Measurements from ENCODE around the gene PCDHA8. TPM values are rescaled to one million over a fixed set of nuclear protein-coding genes. Genes with fewer than 3 reads are reported as not detected.

Gene PCDHA8
- total RNA-seq, 1 experiment from 2014 or later, result not detected

- Histone ChIP-seq H3K27ac (ENCODE audit: low read depth, low read length) (no peak overlapping the region), H3K9me3 (ENCODE audit: control insufficient read depth in 1 of 2, insufficient read depth in 1 of 2, low read depth in 1 of 2, low read length in 2 of 2) (no peaks in the 10 kb centered on the region), H2AFZ (ENCODE audit: low read depth, low read length, poor library complexity, severe bottlenecking) (no peak overlapping the region), H3K27me3 (ENCODE audit: insufficient read depth, low read length) (no peaks in the 10 kb centered on the region), H3K36me3 (ENCODE audit: control insufficient read depth in 1 of 2, insufficient read depth in 2 of 2, low read length in 2 of 2) (no peaks in the 10 kb centered on the region; a peak in 1 of 4 replicates), H3K4me3 (replicated peaks in 1 of 2; ENCODE audit: low read depth in 1 of 2, low read length in 2 of 2) (no peak overlapping the region), H3K79me2 (ENCODE audit: insufficient read depth, low read length) (no peaks in the 10 kb centered on the region), H3K9ac (ENCODE audit: low read length) (no peak overlapping the region), H3K9me2 (ENCODE audit: insufficient read depth) (no peaks in the 10 kb centered on the region; the same call in 1 of the 2 replicates), H3K4me1 (ENCODE audit: control insufficient read depth in 1 of 2, insufficient read depth in 2 of 2, low read length in 2 of 2) (no peaks in the 10 kb centered on the region), H4K20me1 (ENCODE audit: insufficient read depth) (no peaks in the 10 kb centered on the region), H3K4me2 (ENCODE audit: low read length) (no peak overlapping the region)
- ChIA-PET CTCF (no interaction called here), POLR2A (no interaction called here), RAD21 (ENCODE audit: low non-redundant PET in 1 of 2, low total read pairs in 2 of 2, uncharacterized antibody in 2 of 2, unreplicated experiment in 2 of 2) (no interaction called here)
- intact Hi-C loops (cut with micrococcal nuclease), result no loop called here
- no peak for ATAC-seq
- DNase-seq (ENCODE audit: low read depth, low spot score), result no peak
- no peak for TF ChIP-seq REST (IDR thresholded peaks at IDR 0.05; ENCODE audit: low read depth)
- no peak for TF ChIP-seq POLR2A (IDR thresholded peaks at IDR 0.05; ENCODE audit: borderline replicate concordance, extremely low read depth, insufficient read depth, insufficient read length)
- TF ChIP-seq YY1 (IDR thresholded peaks at IDR 0.05; ENCODE audit: extremely low read depth, insufficient replicate concordance, low read depth, low read length), result no peak
- TF ChIP-seq ELF1 (IDR thresholded peaks at IDR 0.05; ENCODE audit: borderline replicate concordance, low read depth), result no peak
- TF ChIP-seq MAX (IDR thresholded peaks at IDR 0.05), result no peak
- no peak for TF ChIP-seq ZNF274 (IDR thresholded peaks at IDR 0.05; ENCODE audit: low read depth, low read length)
- no TSS peak for BruUV-seq (replicated peaks)
Observed at GRCh38 chr5:140823475-140823874, 17.5 kb upstream of the PCDHA8 start.

All from HCT116 (cell line).